ENCODE results near the gene DENND4C. TPM values are rescaled to one million over a fixed set of nuclear protein-coding genes. Genes with fewer than 3 reads are reported as not detected.
"Not testable (repeated sequence)": the region's sequence is repeated elsewhere in the genome, so short reads cannot be mapped to it uniquely, and the experiment has no call there.

Gene DENND4C
- total RNA-seq, 1 donor from 2014 or later: 33.4 TPM

DNA sequence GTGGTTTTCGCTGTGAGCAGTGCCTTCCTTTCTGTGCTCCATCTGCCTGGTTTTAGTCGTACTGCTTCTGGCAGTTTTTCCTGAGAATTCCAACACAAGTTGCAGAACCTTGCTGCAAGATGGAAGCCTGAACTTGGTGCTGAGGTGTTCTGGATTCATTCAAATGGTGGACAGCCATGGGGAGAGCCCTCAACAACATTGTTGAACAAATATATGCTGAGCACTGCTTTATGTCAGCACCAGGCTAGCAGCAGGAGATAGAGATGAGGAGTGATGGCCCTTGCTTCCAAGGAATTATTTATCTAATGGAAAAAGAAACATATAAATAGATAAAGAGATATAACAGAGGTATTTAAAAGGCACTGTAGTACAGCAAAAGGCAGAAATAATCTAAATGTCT is 156.8 kb downstream of the DENND4C start:
- intact Hi-C loops (cut with micrococcal nuclease): no loop called here
- ATAC-seq (ENCODE audit: low read depth): no peak
- no peak overlapping the region for H3K27ac Mint-ChIP-seq
- CTCF ChIA-PET: no interaction called here
- H3K4me3 Mint-ChIP-seq: no peak overlapping the region
- no peaks in the 10 kb centered on the region for H3K36me3 Mint-ChIP-seq (ENCODE audit: low read depth)
- peaks cover 4% of the 10 kb centered on the region for H3K9me3 Mint-ChIP-seq
- no peaks in the 10 kb centered on the region for H3K4me1 Mint-ChIP-seq
- no peak for DNase-seq
- peaks cover 10% of the 10 kb centered on the region for H3K27me3 Mint-ChIP-seq
- POLR2A ChIA-PET: no interaction called here
- no peak for TF ChIP-seq CTCF (IDR thresholded peaks at IDR 0.05)

DNA sequence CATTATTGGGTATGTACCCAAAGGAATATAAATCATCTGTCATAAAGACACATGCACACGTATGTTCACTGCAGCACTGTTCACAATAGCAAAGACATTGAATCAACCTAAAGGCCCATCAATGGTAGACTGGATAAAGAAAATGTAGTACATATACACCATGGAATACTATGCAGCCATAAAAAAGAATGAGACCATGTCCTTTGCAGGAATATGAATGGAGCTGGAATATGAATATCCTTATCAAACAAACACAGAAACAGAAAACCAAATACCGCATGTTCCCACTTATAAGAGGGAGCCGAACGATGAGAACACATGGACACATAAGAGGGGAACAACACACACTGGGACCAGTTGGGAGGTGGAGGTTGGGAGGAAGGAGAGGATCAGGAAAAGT is 159.0 kb downstream of the DENND4C start:
- H3K27me3 Mint-ChIP-seq: peaks cover 12% of the 10 kb centered on the region
- H3K4me3 Mint-ChIP-seq; CTCF ChIA-PET; DNase-seq; H3K9me3 Mint-ChIP-seq; intact Hi-C loops (cut with micrococcal nuclease); H3K27ac Mint-ChIP-seq; ATAC-seq (ENCODE audit: low read depth); H3K4me1 Mint-ChIP-seq; H3K36me3 Mint-ChIP-seq (ENCODE audit: low read depth); POLR2A ChIA-PET: not testable (repeated sequence)

DNA sequence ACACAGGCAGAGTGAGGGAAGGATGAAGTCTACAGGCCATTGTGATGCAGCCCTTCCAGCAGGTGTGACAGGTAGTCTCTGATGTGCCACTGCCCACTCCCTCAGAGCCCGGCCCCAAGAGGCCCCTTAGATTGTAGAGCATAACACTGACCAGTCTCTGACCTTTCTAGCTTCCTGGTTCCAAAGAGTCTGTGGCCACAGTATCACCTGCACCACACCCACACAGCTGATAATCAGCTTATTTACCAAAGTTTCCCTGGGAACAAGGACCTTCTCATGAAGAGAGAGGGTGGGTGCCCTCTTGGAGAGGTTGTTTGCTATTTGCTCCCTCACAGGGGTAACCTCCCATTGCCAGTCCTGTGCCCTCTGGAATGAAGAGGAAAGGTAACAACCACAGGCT is 167.4 kb downstream of the DENND4C start:
- ATAC-seq (ENCODE audit: low read depth) (no peak), DNase-seq (no peak)
- Mint-ChIP-seq H3K4me3 (no peak overlapping the region), H3K4me1 (no peaks in the 10 kb centered on the region), H3K27me3 (peaks cover 4% of the 10 kb centered on the region), H3K27ac (no peak overlapping the region), H3K9me3 (peaks cover 3% of the 10 kb centered on the region), H3K36me3 (ENCODE audit: low read depth) (no peaks in the 10 kb centered on the region)
- intact Hi-C loops (cut with micrococcal nuclease): no loop called here
- ChIA-PET POLR2A (no interaction called here), CTCF (no interaction called here)
- TF ChIP-seq CTCF (IDR thresholded peaks at IDR 0.05): no peak

DNA sequence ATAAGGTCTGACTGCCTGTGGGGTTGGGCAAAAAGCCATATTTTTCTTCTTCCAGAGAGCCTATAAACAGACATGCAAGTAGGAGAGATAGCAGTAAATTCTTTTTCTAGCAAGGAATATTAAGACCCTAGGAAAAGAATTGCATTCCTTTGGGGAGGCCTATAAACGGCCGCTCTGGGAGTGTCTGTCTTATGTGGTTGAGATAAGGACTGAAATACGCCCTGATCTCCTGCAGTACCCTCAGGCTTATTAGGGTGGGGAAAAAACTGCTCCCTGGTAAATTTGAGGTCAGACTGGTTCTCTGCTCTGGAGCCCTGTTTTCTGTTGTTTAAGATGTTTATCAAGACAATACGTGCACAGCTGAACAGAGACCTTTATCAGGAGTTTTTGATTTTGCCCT is 172.7 kb downstream of the DENND4C start:
- H3K36me3 Mint-ChIP-seq (ENCODE audit: low read depth); H3K4me1 Mint-ChIP-seq; intact Hi-C loops (cut with micrococcal nuclease); POLR2A ChIA-PET; ATAC-seq (ENCODE audit: low read depth); H3K4me3 Mint-ChIP-seq; DNase-seq; H3K27me3 Mint-ChIP-seq; H3K9me3 Mint-ChIP-seq; CTCF ChIA-PET; H3K27ac Mint-ChIP-seq: not testable (repeated sequence)

GRCh38 chr9:19404283-19405075 is 174.0 kb downstream of the DENND4C start:
- Mint-ChIP-seq H3K27me3 (no peaks in the 10 kb centered on the region), H3K27ac (no peak overlapping the region), H3K4me3 (no peak overlapping the region), H3K9me3 (peaks cover 8% of the 10 kb centered on the region), H3K36me3 (ENCODE audit: low read depth) (peaks cover 3% of the 10 kb centered on the region), H3K4me1 (peaks cover 5% of the 10 kb centered on the region)
- DNase-seq: no peak
- TF ChIP-seq CTCF (IDR thresholded peaks at IDR 0.05): no peak
- no peak for ATAC-seq (ENCODE audit: low read depth)
- ChIA-PET CTCF (no interaction called here), POLR2A (interaction anchor here (1.0 kb wide), 1 partner anchor 25 kb away, joined by 5 read pairs; the partner anchor contains the start of gene RPS6)
- intact Hi-C loops (cut with micrococcal nuclease): no loop called here

DNA sequence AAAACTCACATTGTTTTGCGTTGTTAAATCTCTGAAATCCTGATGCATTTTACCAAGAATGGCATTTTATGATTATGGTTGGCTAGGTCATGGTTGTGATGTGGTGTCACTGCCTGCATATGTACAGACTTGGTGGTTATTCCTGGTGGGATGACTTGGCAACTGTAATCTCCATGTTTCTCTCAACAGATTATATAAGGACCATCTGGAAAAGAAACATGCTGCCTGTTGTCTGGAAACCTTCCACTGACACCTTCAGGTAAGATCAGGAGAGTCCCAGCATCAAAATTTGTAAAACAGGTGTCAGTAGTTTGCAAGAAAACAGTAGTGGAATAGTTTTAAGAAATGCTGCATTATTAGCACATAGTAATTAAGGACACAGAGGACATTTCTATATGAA is 175.3 kb downstream of the DENND4C start:
- peaks cover 12% of the 10 kb centered on the region for H3K4me1 Mint-ChIP-seq

More for the DNA sequence above, 175.3 kb downstream of the DENND4C start:
- intact Hi-C loops (cut with micrococcal nuclease): no loop called here
- POLR2A ChIA-PET: interaction anchor here (0.6 to 1.0 kb wide), 2 partner anchors 26 to 74 kb away, joined by 3 to 5 read pairs; partner anchors contain the start of gene RPS6
- H3K9me3 Mint-ChIP-seq: peaks cover 8% of the 10 kb centered on the region
- H3K27ac Mint-ChIP-seq: no peak overlapping the region
- ATAC-seq (ENCODE audit: low read depth) (no peak), DNase-seq (no peak)
- H3K4me3 Mint-ChIP-seq: no peak overlapping the region
- TF ChIP-seq CTCF (IDR thresholded peaks at IDR 0.05): no peak
- peaks cover 3% of the 10 kb centered on the region for H3K36me3 Mint-ChIP-seq (ENCODE audit: low read depth)
- CTCF ChIA-PET: no interaction called here
- no peaks in the 10 kb centered on the region for H3K27me3 Mint-ChIP-seq
